H7 (cell line): ENCODE results near the gene CDK17. TPM values are rescaled to one million over a fixed set of nuclear protein-coding genes. Genes with fewer than 3 reads are reported as not detected.
A peak's percentile ranks its signal among the peaks of the same experiment; 100 is the strongest.

Source experiments
- DNase-seq: peaks from one replicate; pipeline ENCODE4 v3.0.0; 2012
- H3K27me3 ChIP-seq: 2 replicates; pipeline ENCODE4 v1.6.0; 2011; ENCODE audit warnings: mild to moderate bottlenecking, low read length; ENCODE audit not compliant: control insufficient read depth, insufficient read depth
- H3K36me3 ChIP-seq: replicated peaks from 2 replicates; pipeline ENCODE4 v1.5.1; 2011; ENCODE audit warnings: low read length; ENCODE audit not compliant: control insufficient read depth, insufficient read depth
- H3K4me3 ChIP-seq: 2 replicates; pipeline ENCODE4 v1.5.1; 2011; ENCODE audit warnings: low read depth, mild to moderate bottlenecking, control low read depth, low read length, moderate library complexity; ENCODE audit not compliant: insufficient read depth
- total RNA-seq: library from RNA; depleted of rRNA; stranded (reverse); fragments of >200 nt; shearing (Covaris generic); gene quantifications from 2 replicates; pipeline ENCODE4 v1.2.3, GENCODE V29; 2014

The CDK17 gene
- total RNA-seq, 1 experiment from 2014 or later, result 25.5 TPM

GRCh38 chr12:96249196-96250118, 150.8 kb downstream of the CDK17 start:
- DNase-seq, result no peak
- no peaks in the 10 kb centered on the region for H3K27me3 ChIP-seq
- no peaks in the 10 kb centered on the region; the same call in 1 of the 2 replicates for H3K36me3 ChIP-seq
- H3K4me3 ChIP-seq, result no peak overlapping the region

GRCh38 chr12:96248136-96248931, 151.9 kb downstream of the CDK17 start:
- H3K27me3 ChIP-seq, result no peaks in the 10 kb centered on the region
- no peaks in the 10 kb centered on the region; the same call in 1 of the 2 replicates for H3K36me3 ChIP-seq
- H3K4me3 ChIP-seq, result no peak overlapping the region
- DNase-seq, result no peak

- peak; percentile 56 for DNase-seq
Observed at GRCh38 chr12:96247563-96247962, 152.7 kb downstream of the CDK17 start.

GRCh38 chr12:96246926-96247505, 153.2 kb downstream of the CDK17 start:
- no peaks in the 10 kb centered on the region; the same call in 1 of the 2 replicates for H3K36me3 ChIP-seq
- no peak for DNase-seq
- H3K4me3 ChIP-seq, result no peak overlapping the region
- no peaks in the 10 kb centered on the region for H3K27me3 ChIP-seq

More at GRCh38 chr12:96247563-96247962, 152.7 kb downstream of the CDK17 start:
- no peaks in the 10 kb centered on the region for H3K27me3 ChIP-seq
- no peak overlapping the region for H3K4me3 ChIP-seq
- no peaks in the 10 kb centered on the region; the same call in 1 of the 2 replicates for H3K36me3 ChIP-seq

- no peak for DNase-seq
- no peaks in the 10 kb centered on the region for H3K27me3 ChIP-seq
- H3K36me3 ChIP-seq, result no peaks in the 10 kb centered on the region
Observed at GRCh38 chr12:96244826-96245225, 155.4 kb downstream of the CDK17 start.

GRCh38 chr12:96242597-96242996, 157.6 kb downstream of the CDK17 start:
- no peaks in the 10 kb centered on the region for H3K27me3 ChIP-seq
- no peaks in the 10 kb centered on the region for H3K36me3 ChIP-seq
- H3K4me3 ChIP-seq, result no peak overlapping the region
- no peak for DNase-seq

More at GRCh38 chr12:96244826-96245225, 155.4 kb downstream of the CDK17 start:
- H3K4me3 ChIP-seq, result no peak overlapping the region

GRCh38 chr12:96241846-96242256, 158.4 kb downstream of the CDK17 start:
- no peak for DNase-seq
- Histone ChIP-seq H3K27me3 (no peaks in the 10 kb centered on the region), H3K36me3 (no peaks in the 10 kb centered on the region), H3K4me3 (no peak overlapping the region)

- no peak for DNase-seq
- Histone ChIP-seq H3K4me3 (no peak overlapping the region), H3K36me3 (no peaks in the 10 kb centered on the region)
Observed at GRCh38 chr12:96241431-96241830, 158.8 kb downstream of the CDK17 start.

GRCh38 chr12:96240656-96241055, 159.6 kb downstream of the CDK17 start:
- Histone ChIP-seq H3K4me3 (no peak overlapping the region), H3K27me3 (no peaks in the 10 kb centered on the region), H3K36me3 (no peaks in the 10 kb centered on the region)
- no peak for DNase-seq

More at GRCh38 chr12:96241431-96241830, 158.8 kb downstream of the CDK17 start:
- H3K27me3 ChIP-seq, result no peaks in the 10 kb centered on the region

GRCh38 chr12:96239711-96240635, 160.3 kb downstream of the CDK17 start:
- Histone ChIP-seq H3K4me3 (no peak overlapping the region), H3K27me3 (no peaks in the 10 kb centered on the region), H3K36me3 (no peaks in the 10 kb centered on the region)
- DNase-seq, result no peak

- no peaks in the 10 kb centered on the region for H3K27me3 ChIP-seq
Observed at GRCh38 chr12:96238336-96239047, 161.7 kb downstream of the CDK17 start.

GRCh38 chr12:96237465-96238077, 162.7 kb downstream of the CDK17 start:
- H3K4me3 ChIP-seq, result no peak overlapping the region
- H3K27me3 ChIP-seq, result no peaks in the 10 kb centered on the region
- no peak for DNase-seq
- H3K36me3 ChIP-seq, result no peaks in the 10 kb centered on the region

More at GRCh38 chr12:96238336-96239047, 161.7 kb downstream of the CDK17 start:
- Histone ChIP-seq H3K4me3 (no peak overlapping the region), H3K36me3 (no peaks in the 10 kb centered on the region)
- DNase-seq, result no peak

- no peak overlapping the region for H3K4me3 ChIP-seq
- no peak for DNase-seq
Observed at GRCh38 chr12:96237035-96237434, 163.2 kb downstream of the CDK17 start.

More at GRCh38 chr12:96237035-96237434, 163.2 kb downstream of the CDK17 start:
- Histone ChIP-seq H3K36me3 (no peaks in the 10 kb centered on the region), H3K27me3 (no peaks in the 10 kb centered on the region)
